HG03135 (cell line): ENCODE data around the gene TEX101.

Source experiments
- ATAC-seq: cut with Tn5 transposase; IDR thresholded peaks from one replicate; pipeline ENCODE4 v1.9.1; 2021; ENCODE audit warnings: mild to moderate bottlenecking, moderate library complexity; ENCODE audit not compliant: unreplicated experiment

TEX101 gene

DNA sequence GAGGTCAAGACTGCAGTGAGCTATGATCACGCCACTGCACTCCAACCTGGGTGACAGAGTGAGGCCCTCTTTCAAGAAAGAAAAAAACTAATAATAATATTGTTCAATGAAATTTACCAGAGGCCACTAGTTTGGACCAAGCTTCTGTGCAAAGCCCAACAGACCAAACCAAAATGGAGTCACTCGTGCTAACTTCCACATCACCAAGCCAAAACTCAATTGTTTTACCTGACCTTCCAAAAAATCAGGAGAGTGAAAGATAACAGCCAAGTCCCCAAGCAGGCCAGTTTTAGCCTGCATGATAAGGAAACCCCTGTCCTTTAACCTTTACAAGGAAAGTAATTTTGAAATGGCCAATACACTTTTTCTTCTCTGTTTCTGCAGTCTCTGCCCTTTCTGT is 30.7 kb downstream of the TEX101 start:
- no peak for ATAC-seq

DNA sequence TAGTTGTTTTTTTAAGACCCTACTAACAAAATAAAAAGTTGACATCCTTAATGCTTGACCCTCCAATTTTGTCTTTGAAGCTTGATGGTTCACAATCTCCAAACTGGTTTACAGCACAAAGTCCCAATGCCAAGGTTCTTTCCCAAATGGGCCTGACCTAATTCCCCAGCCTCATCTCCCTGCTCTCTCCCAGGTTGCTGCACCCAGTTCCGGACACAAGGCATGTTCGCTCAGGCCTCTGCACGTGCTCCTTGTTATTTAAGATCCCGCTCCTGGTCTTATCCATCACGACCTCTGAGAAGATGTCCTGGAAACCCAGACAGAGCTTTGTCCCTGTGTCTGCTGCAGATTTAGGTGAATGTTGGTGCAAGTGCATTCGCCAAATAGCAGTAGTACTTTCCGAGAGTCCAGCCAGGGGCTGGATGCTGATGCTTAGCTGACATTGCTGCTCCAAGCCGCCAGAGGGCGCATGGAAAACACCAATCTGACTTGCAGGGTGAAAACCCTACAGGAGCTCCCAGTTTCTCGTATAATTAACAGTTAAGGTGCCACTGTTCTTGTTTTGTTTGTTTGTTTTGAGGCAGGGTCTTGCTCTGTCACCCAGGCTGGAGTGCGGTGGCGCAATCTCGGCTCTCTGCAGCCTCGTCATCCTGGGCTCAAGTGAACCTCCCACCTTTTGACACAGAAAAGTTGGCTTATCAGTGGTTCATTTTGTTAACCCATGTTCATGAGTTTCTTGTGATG is 32.2 kb downstream of the TEX101 start:
- peak; percentile 66 for ATAC-seq

GRCh38 chr19:43447655-43448054 is 33.0 kb downstream of the TEX101 start:
- ATAC-seq: no peak

DNA sequence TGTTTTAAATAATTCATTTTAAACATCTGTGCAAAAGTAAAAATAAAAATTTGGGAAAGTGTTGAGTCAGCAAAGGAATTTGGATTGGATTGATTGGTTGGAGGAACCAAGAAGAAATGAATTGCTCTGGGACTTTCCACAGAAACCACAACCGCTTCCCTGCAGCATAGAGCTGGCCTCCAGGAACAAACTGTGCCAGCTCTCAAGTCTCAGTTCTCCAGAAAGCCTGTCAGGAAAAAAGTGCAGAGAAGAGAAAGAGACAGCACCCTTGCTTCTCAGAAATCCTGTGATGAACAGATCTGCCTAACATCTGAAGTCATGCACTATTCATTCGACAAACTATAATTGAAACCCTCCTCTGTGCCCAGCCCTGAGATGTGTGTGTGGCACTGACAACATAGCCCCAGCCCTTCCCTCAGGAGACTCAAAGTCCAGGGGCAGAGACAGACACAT is 35.9 kb downstream of the TEX101 start:
- ATAC-seq: no peak

DNA sequence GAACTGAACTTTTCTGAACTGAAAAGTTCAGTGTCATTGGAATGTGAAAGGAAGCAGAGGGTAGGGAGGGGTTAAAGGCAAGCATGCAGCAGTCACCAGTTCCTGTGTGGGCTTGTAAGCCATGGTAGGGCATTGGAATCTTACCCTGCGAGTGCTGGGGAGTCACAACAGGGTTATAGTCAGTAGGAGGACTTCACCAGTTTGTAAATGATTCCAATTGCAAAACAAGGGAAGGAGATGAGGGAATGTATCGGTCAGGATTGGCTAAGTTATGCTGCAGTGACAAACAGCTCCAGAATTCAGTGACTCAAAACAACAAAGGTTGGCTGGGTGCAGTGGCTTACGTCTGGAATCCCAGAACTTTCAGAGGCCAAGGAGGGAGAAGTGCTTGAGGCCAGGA is 37.9 kb downstream of the TEX101 start:
- ATAC-seq: no peak

GRCh38 chr19:43454031-43454430 is 39.3 kb downstream of the TEX101 start:
- no peak for ATAC-seq

GRCh38 chr19:43455321-43456113 is 40.8 kb downstream of the TEX101 start:
- ATAC-seq: no peak

- ATAC-seq: no peak
Observed at GRCh38 chr19:43457809-43458208, 43.1 kb downstream of the TEX101 start.

- no peak for ATAC-seq
Observed at GRCh38 chr19:43460362-43461016, 45.8 kb downstream of the TEX101 start.

DNA sequence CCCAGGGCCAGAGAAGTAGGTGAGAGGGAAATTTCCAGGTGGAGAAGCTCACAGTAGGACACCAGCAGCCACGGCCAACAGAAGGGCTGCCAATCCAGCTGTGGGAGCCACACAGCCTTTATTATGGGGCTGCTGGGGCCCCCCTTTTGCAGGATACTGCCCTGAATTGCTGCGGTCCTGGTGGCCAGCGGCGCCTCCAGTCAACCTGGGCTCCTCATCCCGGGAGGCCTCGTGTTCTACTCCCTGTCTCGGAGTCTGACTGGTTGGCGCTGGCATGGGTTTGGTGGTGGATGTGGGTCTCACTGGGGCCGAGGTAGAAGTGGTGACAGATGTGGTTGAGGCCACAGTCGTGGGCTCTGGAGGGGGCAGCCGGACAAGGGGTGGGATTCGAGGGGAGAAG is 46.6 kb downstream of the TEX101 start:
- ATAC-seq: no peak

DNA sequence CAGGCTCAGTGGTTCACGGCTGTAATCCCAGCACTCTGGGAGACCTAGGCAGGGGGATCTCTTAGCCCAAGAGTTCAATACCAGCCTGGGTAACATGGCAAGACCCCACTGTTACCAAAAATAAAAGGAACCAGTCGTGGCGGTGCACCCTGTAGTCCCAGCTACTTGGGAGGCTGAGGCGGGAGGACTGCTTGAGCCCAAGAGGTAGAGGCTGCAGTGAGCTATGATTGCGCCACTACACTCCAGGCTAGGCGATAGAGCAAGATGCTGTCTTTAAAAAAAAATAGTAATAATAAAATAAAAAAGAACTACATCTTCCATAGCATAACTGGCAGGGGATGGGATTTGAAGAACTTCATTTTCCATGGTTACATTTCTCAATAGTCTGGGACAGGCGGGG is 47.7 kb downstream of the TEX101 start:
- ATAC-seq: no peak

GRCh38 chr19:43462785-43463380 is 48.2 kb downstream of the TEX101 start:
- no peak for ATAC-seq

DNA sequence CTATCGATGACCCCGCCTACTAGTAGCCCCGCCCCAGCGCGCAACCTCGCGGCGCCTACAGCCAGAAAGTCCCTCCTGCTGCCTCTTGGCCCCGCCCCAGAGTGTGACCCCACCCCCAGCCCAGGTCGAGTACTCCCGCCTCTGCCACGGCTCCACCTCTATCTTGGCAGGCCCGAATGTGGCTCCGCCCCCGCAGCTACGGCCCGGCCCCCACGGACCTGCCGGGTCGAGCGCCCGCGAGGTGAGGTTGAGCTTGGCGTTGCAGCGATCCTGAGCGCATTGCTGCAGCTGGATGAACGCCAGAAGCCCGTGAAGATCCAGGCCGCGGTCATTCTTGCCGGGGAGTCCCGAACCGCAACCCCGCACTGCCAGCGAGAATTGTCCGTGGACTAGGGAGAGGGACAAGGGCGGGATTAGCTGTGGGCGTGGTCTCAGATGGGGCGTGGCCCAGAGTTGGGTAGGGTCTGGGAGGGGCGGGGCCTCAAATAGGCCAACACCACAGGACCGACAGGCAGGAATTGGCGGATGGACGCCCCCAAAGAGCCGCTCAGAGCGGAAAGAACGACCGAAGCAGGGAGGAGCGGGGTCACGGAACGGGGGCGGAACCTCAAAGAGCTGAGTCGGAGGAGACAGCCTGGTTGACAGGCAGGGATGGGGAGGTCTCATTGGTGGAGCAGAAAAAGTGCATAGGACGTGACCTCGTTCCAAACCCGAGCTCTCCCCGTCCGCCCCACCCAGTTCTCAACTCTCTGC is 48.9 kb downstream of the TEX101 start:
- peak; percentile 79 for ATAC-seq

DNA sequence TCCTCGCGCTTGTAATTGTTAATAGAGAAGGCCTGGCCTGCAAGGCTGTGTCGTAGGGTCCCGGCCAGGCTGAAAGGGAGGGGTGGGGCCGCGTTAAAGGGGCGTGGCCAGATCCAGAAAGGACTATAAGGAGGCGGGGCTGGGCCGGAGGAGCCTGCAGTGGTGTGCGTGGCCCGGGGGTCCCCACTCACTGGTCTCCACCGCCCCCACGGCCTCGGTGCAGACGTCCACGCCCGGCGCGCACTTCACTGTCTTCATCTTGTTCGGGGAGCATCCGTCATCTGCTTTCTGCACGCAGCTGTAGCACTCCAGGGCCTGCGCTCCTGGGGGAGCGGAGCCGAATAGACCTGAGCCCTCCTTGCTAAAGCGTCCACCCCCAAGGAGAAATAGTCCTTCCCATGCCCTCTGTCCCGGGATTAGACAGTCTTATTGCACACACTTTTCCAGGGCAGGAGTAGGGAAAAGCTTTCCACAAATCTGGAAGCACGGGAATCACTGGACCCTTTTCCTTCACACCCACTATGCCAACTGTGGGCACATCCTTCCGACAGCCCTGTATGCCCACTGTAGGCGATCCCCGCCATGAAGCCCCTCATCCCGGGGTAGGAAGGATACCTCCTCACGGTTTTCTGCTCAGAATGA is 49.6 kb downstream of the TEX101 start:
- no peak for ATAC-seq

DNA sequence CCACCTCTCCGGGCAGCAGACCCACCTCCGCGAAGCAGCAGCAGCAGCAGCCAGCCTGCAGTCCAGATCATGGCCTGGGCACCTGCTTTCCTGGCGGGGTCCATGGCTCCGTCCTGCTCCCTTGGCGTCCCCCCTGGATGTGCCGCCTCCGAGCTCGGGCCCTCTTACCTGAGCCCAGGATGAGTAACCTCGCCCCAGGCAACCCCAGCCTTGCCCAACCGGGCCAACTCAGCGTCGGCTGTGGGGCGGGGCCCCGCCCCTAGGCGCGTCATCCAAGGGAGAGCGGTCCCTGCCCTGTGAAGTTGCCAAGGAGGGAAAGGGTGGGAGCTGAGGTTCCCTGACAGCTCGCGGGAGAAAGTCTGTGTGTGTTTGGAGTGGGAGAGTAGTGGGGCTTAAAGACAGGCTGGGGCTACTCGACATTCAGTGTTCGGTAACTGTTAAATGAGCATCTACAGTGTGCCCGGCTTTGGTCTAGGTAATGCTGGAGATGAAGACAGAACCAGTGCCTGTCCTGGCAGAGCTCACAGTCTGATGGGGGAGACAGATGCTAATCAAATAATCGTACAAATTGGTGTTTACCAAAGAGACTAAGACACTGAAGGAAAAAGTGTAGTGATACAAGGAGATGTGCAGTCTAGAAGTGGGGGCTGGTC is 50.9 kb downstream of the TEX101 start, which contains the start of gene LYPD3:
Gene LYPD3 (minus strand): TSS at position 141 of the 653 bp plus-strand sequence. CDS start 37 bp downstream, at position 104.
- no peak for ATAC-seq

- no peak for ATAC-seq
Observed at GRCh38 chr19:43466793-43467192, 52.1 kb downstream of the TEX101 start.

DNA sequence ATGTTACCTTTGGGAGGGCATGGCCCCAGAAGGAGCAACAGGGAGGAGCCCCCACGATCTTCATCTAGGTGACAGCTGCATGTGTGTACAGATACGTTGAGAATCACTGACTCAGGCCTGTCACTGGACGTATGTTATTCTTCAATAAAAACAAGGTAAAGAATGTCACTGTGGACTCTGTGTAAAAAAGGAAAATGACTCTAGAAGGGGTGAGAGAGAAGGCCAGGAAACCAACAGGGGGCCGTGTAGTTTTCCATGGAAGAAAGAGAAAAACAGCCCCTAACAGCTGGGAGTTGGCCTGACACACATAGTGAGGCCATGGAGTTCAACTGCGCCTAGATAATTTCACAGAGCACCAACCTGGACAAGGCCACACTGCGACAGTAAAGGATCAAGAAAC is 52.6 kb downstream of the TEX101 start:
- no peak for ATAC-seq

DNA sequence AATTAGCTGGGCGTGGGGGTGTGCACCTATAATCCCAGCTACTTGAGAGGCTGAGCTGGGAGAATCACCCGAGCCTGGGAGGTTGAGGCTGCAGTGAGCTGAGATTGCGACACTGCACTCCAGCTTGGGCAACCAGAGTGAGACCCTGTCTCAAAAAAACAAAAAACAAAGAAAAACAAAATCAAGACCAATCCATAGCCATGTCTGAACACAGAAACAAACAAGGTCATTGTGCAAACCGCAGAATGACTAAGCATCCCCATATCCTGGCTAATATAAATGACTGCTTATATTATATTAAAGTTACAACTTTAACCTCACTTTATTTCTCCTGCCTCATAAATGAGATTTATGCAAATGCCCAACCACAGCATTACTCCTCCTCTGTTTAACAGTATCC is 53.0 kb downstream of the TEX101 start:
- no peak for ATAC-seq
